HG03159 (cell line): ENCODE data around the gene USPL1.

Experiments used
- ATAC-seq: cut with Tn5 transposase; IDR thresholded peaks from one replicate; pipeline ENCODE4 v1.9.1; 2021; ENCODE audit warnings: mild to moderate bottlenecking, moderate library complexity; ENCODE audit not compliant: unreplicated experiment

USPL1 gene

DNA sequence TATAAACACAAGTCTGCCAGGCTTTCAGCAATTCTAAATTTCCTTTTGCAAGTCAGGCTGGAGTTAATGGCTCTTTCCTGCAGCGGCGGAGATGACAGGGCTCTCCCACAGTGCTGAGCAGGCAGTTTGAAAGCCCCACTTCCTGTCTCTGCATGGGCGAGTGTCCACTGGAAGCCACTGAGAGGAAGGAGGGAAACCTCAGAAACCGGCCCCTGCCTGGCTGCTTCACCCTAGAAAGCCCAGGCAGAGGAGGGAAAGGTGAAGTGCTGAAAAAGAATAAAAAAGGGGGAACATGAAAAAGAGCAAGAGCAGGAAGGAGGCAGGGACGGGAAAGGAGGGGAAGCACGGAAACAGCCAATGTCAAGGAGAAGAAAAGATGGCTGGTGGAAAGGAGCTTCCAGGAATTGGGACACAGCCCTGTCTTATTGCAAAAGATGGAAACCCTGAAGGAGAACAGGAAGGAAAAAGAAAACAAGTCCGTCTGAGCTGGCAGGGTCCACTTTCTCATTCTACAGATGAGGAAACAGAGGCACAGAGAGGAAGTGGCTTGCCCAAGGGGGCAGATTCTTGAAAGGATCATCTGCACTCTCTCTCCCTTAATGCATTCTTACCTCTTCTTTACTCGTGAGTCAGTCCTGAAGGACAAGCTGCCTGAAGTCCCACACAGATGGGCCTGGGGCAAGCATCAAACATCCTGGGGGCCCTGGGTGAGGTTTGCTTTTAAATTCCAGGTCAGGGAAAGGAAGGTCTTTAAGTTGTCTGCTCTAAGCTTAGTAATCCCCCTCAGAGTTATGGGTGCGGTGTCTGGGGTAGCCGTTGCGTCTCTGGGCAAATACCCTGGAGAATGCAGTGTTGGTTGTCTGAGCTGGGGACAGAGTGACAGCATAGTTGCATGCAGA lies 78.8 kb downstream of the USPL1 start:
- ATAC-seq, result no peak

DNA sequence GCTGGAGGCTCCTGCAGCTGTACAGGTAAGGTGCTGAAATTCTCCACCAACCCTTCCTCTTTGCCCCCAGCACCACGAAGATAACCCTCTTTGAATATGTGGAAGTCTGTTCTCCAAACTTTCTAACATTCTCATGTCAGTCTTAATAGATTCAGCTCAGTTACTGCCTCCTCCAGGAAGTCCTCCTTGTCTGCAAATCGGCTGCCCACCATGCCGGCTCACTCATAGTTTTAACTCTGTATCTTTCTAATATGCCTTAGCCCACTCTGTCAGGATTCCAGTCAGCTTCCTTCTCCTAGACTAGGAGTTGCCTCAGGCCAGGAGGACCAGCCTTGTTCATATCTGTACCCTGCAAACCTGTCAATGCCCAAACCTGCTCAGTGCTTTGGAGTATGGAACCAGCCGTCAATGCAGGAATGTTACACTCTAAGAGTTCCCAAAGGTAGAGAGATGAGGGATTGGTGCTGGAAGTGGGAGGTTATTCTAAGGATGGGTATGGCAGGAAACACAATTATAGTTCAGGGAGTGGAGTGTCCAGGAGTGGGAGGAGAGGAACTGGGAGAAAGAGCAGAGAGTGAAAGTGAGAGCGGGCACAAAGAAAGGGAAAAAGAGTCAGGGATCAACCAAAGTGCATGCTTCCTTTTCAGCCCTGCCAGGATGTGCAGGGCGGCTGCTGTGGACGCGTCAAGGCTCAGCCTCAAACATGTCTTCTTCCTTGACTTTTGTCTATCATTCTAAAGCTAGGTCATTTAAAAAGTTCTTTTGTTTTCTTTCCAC lies 79.6 kb downstream of the USPL1 start:
- no peak for ATAC-seq

- no peak for ATAC-seq
Observed at GRCh38 chr13:30697996-30698401, 80.3 kb downstream of the USPL1 start.

DNA sequence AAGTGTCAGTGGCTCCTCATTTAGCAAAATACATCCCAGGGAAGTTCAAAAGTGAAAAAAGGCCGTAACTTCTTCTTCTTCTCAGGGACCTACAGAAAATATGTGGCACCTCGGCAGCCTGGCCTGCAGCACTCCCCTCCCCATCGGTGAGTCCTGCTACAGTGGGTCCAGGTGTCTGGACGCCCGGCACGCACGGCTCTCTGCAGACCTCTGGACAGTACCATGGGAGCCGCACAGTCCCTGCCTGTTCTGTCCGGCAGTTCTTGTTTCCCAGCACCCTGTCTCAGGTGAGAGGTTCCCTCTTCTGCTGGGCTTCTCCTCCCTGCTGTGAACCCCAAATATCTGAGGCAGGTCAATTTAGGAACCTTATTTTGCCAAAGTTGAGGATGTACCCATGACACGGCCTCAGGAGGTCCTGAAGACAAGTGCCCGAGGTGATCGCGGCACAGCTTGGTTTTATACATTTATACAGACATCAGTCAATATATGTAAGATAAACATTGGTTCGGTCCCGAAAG lies 80.8 kb downstream of the USPL1 start:
- ATAC-seq, result no peak

DNA sequence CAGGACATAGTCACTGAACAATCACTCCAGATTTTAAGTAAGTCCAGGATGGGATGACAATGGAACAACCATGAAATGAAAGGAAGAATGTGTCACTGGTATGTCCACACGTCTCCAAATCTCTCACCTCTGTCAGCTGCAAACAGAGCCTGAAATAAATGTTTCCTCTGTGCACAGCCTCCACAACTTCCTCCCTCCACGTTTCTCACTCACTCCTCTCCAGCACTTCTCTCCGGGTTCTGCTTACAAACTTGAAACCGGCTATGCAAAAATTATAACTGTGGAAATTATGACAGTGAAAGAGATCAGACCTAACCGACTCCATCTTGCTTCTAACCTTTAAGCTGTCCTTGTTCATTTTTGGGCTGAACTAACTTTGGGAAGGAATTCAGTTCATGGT lies 82.6 kb downstream of the USPL1 start:
- no peak for ATAC-seq

DNA sequence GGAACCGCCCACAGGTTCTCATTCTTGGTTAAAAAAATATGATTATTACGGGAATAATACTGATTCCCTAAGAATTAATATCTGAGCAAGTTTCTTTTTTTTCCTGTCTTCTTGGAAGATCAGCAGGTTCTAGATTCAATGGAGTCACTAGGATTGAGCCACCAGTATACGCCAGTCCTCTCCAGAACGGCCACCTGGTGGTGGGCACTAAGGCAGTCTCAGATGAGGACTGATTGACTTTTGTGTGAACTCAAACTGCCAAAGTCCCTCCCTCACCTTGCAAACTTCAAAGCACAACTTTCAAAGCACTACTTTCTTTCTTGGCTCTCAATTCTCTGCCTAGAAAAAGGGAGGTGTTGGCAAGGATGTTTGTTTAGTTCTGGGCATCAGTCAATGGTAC lies 84.3 kb downstream of the USPL1 start:
- no peak for ATAC-seq

DNA sequence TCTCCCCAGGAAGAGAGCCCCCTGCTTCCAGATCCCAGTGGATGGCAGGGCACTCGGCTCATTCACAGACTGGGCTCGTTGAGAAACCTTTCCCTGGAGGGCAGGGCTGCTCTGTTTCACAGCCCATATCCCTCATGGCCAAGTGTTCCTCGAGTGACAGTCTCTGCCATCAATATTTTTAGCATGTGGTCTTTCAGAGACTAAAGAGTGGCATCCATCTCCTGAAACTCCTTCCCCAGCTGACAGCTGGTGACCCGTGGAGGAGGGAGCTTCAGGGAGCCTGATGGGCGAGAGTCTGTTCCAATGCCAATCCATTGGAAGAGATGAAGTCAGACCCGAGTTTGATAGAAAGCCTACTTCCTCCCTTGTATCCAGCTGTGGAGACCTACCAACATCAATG lies 86.9 kb downstream of the USPL1 start:
- no peak for ATAC-seq

DNA sequence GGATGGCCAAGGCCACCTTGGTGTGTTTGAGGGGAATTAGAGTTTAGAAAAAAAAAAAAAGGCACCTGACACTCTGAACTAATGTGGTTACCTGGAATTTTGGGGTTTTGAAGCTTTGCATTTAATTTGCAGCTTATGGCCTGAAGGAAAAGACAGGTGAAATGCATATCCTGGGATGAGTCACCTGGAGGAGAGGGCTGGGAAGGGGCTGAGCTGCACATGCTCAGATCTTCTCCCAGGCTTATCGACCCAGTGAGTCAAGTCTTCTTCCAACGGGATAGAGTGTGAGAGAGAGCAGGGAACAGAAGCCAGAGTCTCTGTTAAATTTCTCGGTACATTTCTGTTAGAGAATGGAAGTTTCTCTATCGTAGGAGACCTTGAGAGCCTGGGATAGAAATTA lies 88.0 kb downstream of the USPL1 start:
- ATAC-seq, result no peak

DNA sequence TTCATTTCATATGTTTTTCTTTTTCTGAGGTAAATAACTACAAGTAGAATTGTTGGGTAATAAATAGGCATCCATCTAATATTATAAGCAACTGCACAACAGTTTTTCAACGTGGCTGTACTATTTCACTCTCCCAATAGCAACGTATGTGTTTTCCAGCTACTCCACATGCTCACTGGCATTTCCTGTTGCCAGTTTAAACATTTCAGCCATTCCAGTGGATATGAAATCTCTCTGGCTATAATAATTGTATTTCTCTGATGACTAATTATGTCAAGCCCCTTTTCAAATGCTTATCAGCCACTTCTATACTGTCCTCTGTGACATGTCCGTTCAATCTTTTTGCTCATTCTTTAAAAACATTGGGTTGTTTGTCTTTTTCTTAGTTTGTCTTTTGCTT lies 90.8 kb downstream of the USPL1 start:
- no peak for ATAC-seq
